Neuronal stem cell (in vitro differentiated cells): ENCODE measurements around the gene GPRIN3.

Source experiments
- DNase-seq: peaks from one replicate; pipeline ENCODE4 v3.0.0-alpha.2; 2013; ENCODE audit warnings: low spot score
- H2AFZ ChIP-seq: one replicate; pipeline ENCODE4 v1.6.1; 2013; ENCODE audit warnings: mild to moderate bottlenecking, low read length, inconsistent platforms
- H2AK5ac ChIP-seq: 2 replicates; pipeline ENCODE4 v1.6.1; 2013; ENCODE audit warnings: low read depth, mild to moderate bottlenecking, inconsistent platforms, low read length, moderate library complexity, mixed read lengths
- H2BK120ac ChIP-seq: 2 replicates; pipeline ENCODE4 v1.6.1; 2013; ENCODE audit warnings: low read depth, mild to moderate bottlenecking, inconsistent platforms, low read length, moderate library complexity, mixed read lengths
- H2BK12ac ChIP-seq: one replicate; pipeline ENCODE4 v1.6.1; 2013; ENCODE audit warnings: low read length, inconsistent platforms
- H2BK15ac ChIP-seq: 2 replicates; pipeline ENCODE4 v1.6.1; 2013; ENCODE audit warnings: mild to moderate bottlenecking, low read length, inconsistent platforms, mixed read lengths
- H2BK5ac ChIP-seq: one replicate; pipeline ENCODE4 v1.6.1; 2013; ENCODE audit warnings: inconsistent platforms, mild to moderate bottlenecking, low read length, moderate library complexity
- H3K14ac ChIP-seq: one replicate; pipeline ENCODE4 v1.6.1; 2013; ENCODE audit warnings: low read length, inconsistent platforms
- H3K18ac ChIP-seq: 2 replicates; pipeline ENCODE4 v1.6.1; 2013; ENCODE audit warnings: low read length, inconsistent platforms
- H3K23ac ChIP-seq: 2 replicates; pipeline ENCODE4 v1.6.1; 2013; ENCODE audit warnings: low read depth, mild to moderate bottlenecking, mixed read lengths, low read length, inconsistent platforms; ENCODE audit not compliant: poor library complexity
- H3K27ac ChIP-seq: replicated peaks from 3 replicates; pipeline ENCODE4 v1.5.1; 2013; ENCODE audit warnings: low read length, inconsistent platforms
- H3K27me3 ChIP-seq, 3 experiments: 2 replicates each; pipeline ENCODE4 v1.6.1; 2013; ENCODE audit warnings: low read length in 3 of 3, mild to moderate bottlenecking in 2 of 3, inconsistent platforms in 1 of 3, low read depth in 1 of 3, mixed read lengths in 1 of 3, moderate library complexity in 1 of 3; ENCODE audit not compliant: control insufficient read depth in 3 of 3, insufficient read depth in 3 of 3
- H3K36me3 ChIP-seq, 2 donors: replicated peaks in 1 of 2; 2 replicates each; pipeline ENCODE4 v1.6.1; 2013; ENCODE audit warnings: low read length in 2 of 2; ENCODE audit not compliant: control insufficient read depth in 2 of 2, insufficient read depth in 2 of 2
- H3K4ac ChIP-seq: 2 replicates; pipeline ENCODE4 v1.6.1; 2013; ENCODE audit warnings: inconsistent platforms, mild to moderate bottlenecking, low read length, moderate library complexity
- H3K4me1 ChIP-seq, 2 donors: 1 replicate in 1 of 2; 2 replicates in 1 of 2; pipeline ENCODE4 v1.6.1; 2013; ENCODE audit warnings: low read length in 2 of 2, low read depth in 1 of 2; ENCODE audit not compliant: control insufficient read depth in 2 of 2, insufficient read depth in 1 of 2
- H3K4me2 ChIP-seq: one replicate; pipeline ENCODE4 v1.6.1; 2013; ENCODE audit warnings: mild to moderate bottlenecking, low read length, inconsistent platforms; ENCODE audit not compliant: insufficient read depth, poor library complexity, severe bottlenecking
- H3K4me3 ChIP-seq, 2 donors: 2 replicates each; pipeline ENCODE4 v1.5.1; 2013; ENCODE audit warnings: low read length in 2 of 2, mild to moderate bottlenecking in 2 of 2, inconsistent platforms in 1 of 2, moderate library complexity in 1 of 2
- H3K79me1 ChIP-seq: one replicate; pipeline ENCODE4 v1.6.1; 2013; ENCODE audit warnings: low read depth, mild to moderate bottlenecking, inconsistent platforms, low read length, moderate library complexity
- H3K9ac ChIP-seq: one replicate; pipeline ENCODE4 v1.6.1; 2013; ENCODE audit warnings: mild to moderate bottlenecking, low read depth, low read length, inconsistent platforms; ENCODE audit not compliant: poor library complexity
- H3K9me3 ChIP-seq, 2 donors: replicated peaks in 1 of 2; 2 replicates each; pipeline versions ENCODE3 to v1.6.1; 2013; ENCODE audit warnings: low read length in 2 of 2, mild to moderate bottlenecking in 2 of 2, inconsistent platforms in 1 of 2, low read depth in 1 of 2, mixed read lengths in 1 of 2, moderate library complexity in 1 of 2; ENCODE audit not compliant: control insufficient read depth in 2 of 2, insufficient read depth in 1 of 2
- H4K8ac ChIP-seq: one replicate; pipeline ENCODE4 v1.6.1; 2013; ENCODE audit warnings: low read depth, mild to moderate bottlenecking, inconsistent platforms, low read length, moderate library complexity
- H4K91ac ChIP-seq: one replicate; pipeline ENCODE4 v1.6.1; 2013; ENCODE audit warnings: low read length, low read depth, mild to moderate bottlenecking, inconsistent platforms; ENCODE audit not compliant: poor library complexity
- WGBS, 2 donors: extraction: QIAGEN DNeasy Blood & Tissue Kit; methylation state at CpG; one replicate each; pipeline ENCODE4 v1.1.7; 2013; ENCODE audit warnings: missing lambda C conversion rate in 2 of 2, mixed read lengths in 1 of 2; ENCODE audit not compliant: insufficient read length in 2 of 2, insufficient replicate concordance in 1 of 2; ENCODE audit errors: extremely low coverage in 2 of 2; 5-methylcytosine and 5-hydroxymethylcytosine counted together

GPRIN3 gene

GRCh38 chr4:89338206-89338605 is 30.6 kb upstream of the GPRIN3 start:
- Histone ChIP-seq H3K18ac (no peak overlapping the region), H3K27ac (no peak overlapping the region), H2BK12ac (no peak overlapping the region), H3K14ac (no peak overlapping the region), H3K4me3 (no peak overlapping the region), H3K9ac (no peak overlapping the region), H4K91ac (no peak overlapping the region), H3K9me3 (no peaks in the 10 kb centered on the region), H3K36me3 (no peaks in the 10 kb centered on the region), H3K4me1 (no peaks in the 10 kb centered on the region), H2BK120ac (no peak overlapping the region), H2AFZ (no peak overlapping the region), H2BK15ac (no peak overlapping the region), H3K4ac (no peak overlapping the region), H3K27me3 (no peaks in the 10 kb centered on the region), H3K79me1 (no peaks in the 10 kb centered on the region), H3K23ac (no peak overlapping the region), H2AK5ac (no peak overlapping the region), H3K4me2 (no peak overlapping the region), H4K8ac (no peak overlapping the region), H2BK5ac (no peak overlapping the region)
- DNase-seq: no peak

GRCh38 chr4:89337681-89338080 is 30.1 kb upstream of the GPRIN3 start:
- no peak overlapping the region for H3K14ac ChIP-seq
- H2BK15ac ChIP-seq: no peak overlapping the region
- no peak overlapping the region for H2AFZ ChIP-seq
- no peak overlapping the region for H2AK5ac ChIP-seq
- H3K27me3 ChIP-seq: no peaks in the 10 kb centered on the region
- H3K4me1 ChIP-seq: no peaks in the 10 kb centered on the region
- no peak overlapping the region for H3K18ac ChIP-seq
- no peak overlapping the region for H3K4ac ChIP-seq
- no peak overlapping the region for H2BK12ac ChIP-seq
- H3K27ac ChIP-seq: no peak overlapping the region
- no peaks in the 10 kb centered on the region for H3K36me3 ChIP-seq
- H3K4me2 ChIP-seq: no peak overlapping the region
- no CpG with 5 or more reads among the region's 2 CpGs for WGBS, 2 donors
- no peak overlapping the region for H2BK120ac ChIP-seq
- no peaks in the 10 kb centered on the region for H3K9me3 ChIP-seq
- no peak overlapping the region for H4K8ac ChIP-seq
- H3K79me1 ChIP-seq: no peaks in the 10 kb centered on the region
- no peak overlapping the region for H3K23ac ChIP-seq
- no peak overlapping the region for H3K9ac ChIP-seq
- DNase-seq: no peak
- no peak overlapping the region for H3K4me3 ChIP-seq
- no peak overlapping the region for H2BK5ac ChIP-seq
- H4K91ac ChIP-seq: no peak overlapping the region

GRCh38 chr4:89336818-89337420 is 29.3 kb upstream of the GPRIN3 start:
- WGBS, 2 donors: 100% methylated on average over 1 of the region's 4 CpGs; no CpG with 5 or more reads in 1 of the 2 donors
- Histone ChIP-seq H4K91ac (no peak overlapping the region), H3K4me1 (no peaks in the 10 kb centered on the region), H3K4me3 (no peak overlapping the region), H3K14ac (no peak overlapping the region), H2BK120ac (no peak overlapping the region), H2BK5ac (no peak overlapping the region), H2AK5ac (no peak overlapping the region), H4K8ac (no peak overlapping the region), H3K9me3 (no peaks in the 10 kb centered on the region), H3K9ac (no peak overlapping the region), H2BK12ac (no peak overlapping the region), H3K36me3 (no peaks in the 10 kb centered on the region), H3K79me1 (no peaks in the 10 kb centered on the region), H3K27me3 (no peaks in the 10 kb centered on the region), H3K4me2 (no peak overlapping the region), H3K18ac (no peak overlapping the region), H3K4ac (no peak overlapping the region), H2BK15ac (no peak overlapping the region), H2AFZ (no peak overlapping the region), H3K23ac (no peak overlapping the region), H3K27ac (no peak overlapping the region)
- no peak for DNase-seq

GRCh38 chr4:89334830-89335229 is 27.2 kb upstream of the GPRIN3 start:
- Histone ChIP-seq H2BK5ac (no peak overlapping the region), H3K27ac (no peak overlapping the region), H4K91ac (no peak overlapping the region), H2BK15ac (no peak overlapping the region), H3K4me3 (no peak overlapping the region), H2BK120ac (no peak overlapping the region), H3K9ac (no peak overlapping the region), H3K14ac (no peak overlapping the region), H3K27me3 (no peaks in the 10 kb centered on the region), H2BK12ac (no peak overlapping the region), H3K18ac (no peak overlapping the region), H3K4me2 (no peak overlapping the region), H3K4ac (no peak overlapping the region), H3K36me3 (no peaks in the 10 kb centered on the region), H3K23ac (no peak overlapping the region), H2AFZ (no peak overlapping the region), H3K79me1 (no peaks in the 10 kb centered on the region), H3K9me3 (no peaks in the 10 kb centered on the region), H2AK5ac (no peak overlapping the region), H4K8ac (no peak overlapping the region), H3K4me1 (no peaks in the 10 kb centered on the region)
- DNase-seq: no peak
- WGBS, 2 donors: no CpG with 5 or more reads among the region's 4 CpGs
